HepG2 (cell line): ENCODE measurements around the gene SCGB2B2. TPM values are rescaled to one million over a fixed set of nuclear protein-coding genes. Genes with fewer than 3 reads are reported as not detected.

Source experiments
- ATAC-seq: fragments of 200-7000 bp; cut with Tn5 transposase; 3 replicates; pipeline ENCODE4 v1.9.1; 2020; ENCODE audit warnings: mild to moderate bottlenecking, moderate library complexity
- BruUV-seq: library from RNA; stranded (reverse); fragments of 400-500 nt; replicated peaks from 2 replicates; lab custom pipeline; 2021; lab: Mats Ljungman, UMichigan
- CTCF ChIA-PET: fragments of 300-600 bp; formaldehyde crosslinking; extraction: SDS; loops from one replicate; lab custom pipeline; 2021; ENCODE audit warnings: low total read pairs, inconsistent platforms, low intra/inter-chr PET ratio; lab: Yijun Ruan, JAX
- POLR2A ChIA-PET: fragments of 350-600 bp; sonication (Branson Sonifier 250); formaldehyde crosslinking; loops from one replicate; lab custom pipeline; 2020; ENCODE audit warnings: antibody characterized with exemption, inconsistent platforms; lab: Yijun Ruan, JAX
- DNase-seq: peaks from one replicate; pipeline ENCODE4 v3.0.0-alpha.2; 2015; ENCODE audit warnings: low spot score
- FAIRE-seq: peaks from 3 replicates; lab custom pipeline; 2011; peaks lifted over from hg19 to GRCh38; lab: Jason Lieb, UNC
- H2AFZ ChIP-seq: one replicate; pipeline ENCODE4 v1.6.1; 2011; ENCODE audit warnings: low read length, inconsistent platforms
- H3K27ac ChIP-seq: fragments of 300-600 bp; 3 replicates; pipeline ENCODE4 v1.8.0; 2011; ENCODE audit warnings: mixed run types, mild to moderate bottlenecking, mixed read lengths, low read length, inconsistent platforms; ENCODE audit not compliant: insufficient read depth; ENCODE audit errors: extremely low read length
- H3K27me3 ChIP-seq, 2 experiments: fragments of 200-600 bp in 1 of 2; 2 replicates in 1 of 2; 3 replicates in 1 of 2; pipeline versions ENCODE4 v1.6.0 to v1.8.0; 2011; ENCODE audit warnings: low read length in 2 of 2, mild to moderate bottlenecking in 2 of 2, moderate library complexity in 2 of 2, inconsistent platforms in 1 of 2; ENCODE audit not compliant: insufficient read depth in 2 of 2, control insufficient read depth in 1 of 2
- H3K36me3 ChIP-seq, 2 experiments: fragments of 200-600 bp in 1 of 2; replicated peaks in 1 of 2; 2 replicates in 1 of 2; 3 replicates in 1 of 2; pipeline versions ENCODE4 v1.5.1 to v1.8.0; 2011; ENCODE audit warnings: low read length in 2 of 2, inconsistent platforms in 1 of 2; ENCODE audit not compliant: insufficient read depth in 2 of 2, control insufficient read depth in 1 of 2
- H3K4me1 ChIP-seq: 2 replicates; pipeline ENCODE4 v1.5.1; 2012; ENCODE audit warnings: low read length, inconsistent platforms; ENCODE audit not compliant: insufficient read depth
- H3K4me2 ChIP-seq: 2 replicates; pipeline ENCODE4 v1.6.0; 2011; ENCODE audit warnings: low read depth, low read length, inconsistent platforms
- H3K4me3 ChIP-seq, 3 experiments: fragments of 200-600 bp in 1 of 3; sonication (generic), shearing (Covaris generic) in 1 of 3; replicated peaks in 1 of 3; 2 replicates each; pipeline ENCODE4 v1.5.1; 2011 to 2016; ENCODE audit warnings: low read length in 3 of 3, inconsistent platforms in 2 of 3, low read depth in 2 of 3, mild to moderate bottlenecking in 2 of 3, control low read depth in 1 of 3, mixed read lengths in 1 of 3; ENCODE audit not compliant: insufficient read depth in 1 of 3
- H3K79me2 ChIP-seq: one replicate; pipeline ENCODE4 v1.6.1; 2011; ENCODE audit warnings: low read length, inconsistent platforms; ENCODE audit not compliant: insufficient read depth
- H3K9ac ChIP-seq: 2 replicates; pipeline ENCODE4 v1.6.0; 2011; ENCODE audit warnings: mild to moderate bottlenecking, low read depth, low read length, inconsistent platforms; ENCODE audit not compliant: insufficient read depth
- H3K9me3 ChIP-seq: 2 replicates; pipeline ENCODE4 v1.5.1; 2012; ENCODE audit warnings: mild to moderate bottlenecking, low read length
- H4K20me1 ChIP-seq: 2 replicates; pipeline ENCODE4 v1.6.0; 2011; ENCODE audit warnings: inconsistent platforms, mild to moderate bottlenecking, low read length, moderate library complexity; ENCODE audit not compliant: insufficient read depth
- CCAR2 ChIP-seq: fragments of 200-400 bp; formaldehyde crosslinking; optimal IDR thresholded peaks from 2 replicates; pipeline ENCODE3; 2018; ENCODE audit warnings: low read depth, mild to moderate bottlenecking, low read length, moderate library complexity
- CREB1 ChIP-seq, 2 experiments: fragments of 450-650 bp in 1 of 2; IDR thresholded peaks; 2 replicates each; pipeline ENCODE4 v1.6.1; 2016 to 2017; ENCODE audit warnings: control low read depth in 1 of 2, mild to moderate bottlenecking in 1 of 2, missing compliant biosample characterization in 1 of 2, missing genetic modification characterization in 1 of 2
- PAF1 ChIP-seq: IDR thresholded peaks from 2 replicates; pipeline ENCODE4 v1.6.1; 2016; ENCODE audit warnings: missing genetic modification reagents, missing compliant biosample characterization
- RBAK ChIP-seq: sonication (generic); formaldehyde crosslinking; IDR thresholded peaks from 2 replicates; pipeline ENCODE4 v1.5.1; 2020; ENCODE audit warnings: mild to moderate bottlenecking, missing genetic modification reagents
- RCOR2 ChIP-seq: IDR thresholded peaks from 2 replicates; pipeline ENCODE4 v1.6.1; 2016; ENCODE audit warnings: missing biosample characterization, missing genetic modification reagents
- SMC3 ChIP-seq: IDR thresholded peaks from 2 replicates; pipeline ENCODE4 v1.6.1; 2011; ENCODE audit warnings: low read length, improper control_type of control experiment
- ZBTB49 ChIP-seq: sonication (generic); formaldehyde crosslinking; IDR thresholded peaks from 2 replicates; pipeline ENCODE4 v1.4.0; 2020; ENCODE audit warnings: missing genetic modification reagents, borderline replicate concordance
- ZMYM3 ChIP-seq: sonication (generic); formaldehyde crosslinking; IDR thresholded peaks from 2 replicates; pipeline ENCODE4 v1.5.1; 2020; ENCODE audit warnings: mild to moderate bottlenecking, missing genetic modification reagents
- ZNF619 ChIP-seq: sonication (generic); formaldehyde crosslinking; IDR thresholded peaks from 2 replicates; pipeline ENCODE4 v1.4.0; 2020; ENCODE audit warnings: mild to moderate bottlenecking, missing genetic modification reagents
- ZNF784 ChIP-seq: sonication (generic); formaldehyde crosslinking; IDR thresholded peaks from 2 replicates; pipeline ENCODE4 v1.5.1; 2020; ENCODE audit warnings: missing genetic modification reagents, mild to moderate bottlenecking, borderline replicate concordance
- WGBS: methylation state at CpG from one replicate; pipeline ENCODE4 v1.1.6; 2017; ENCODE audit warnings: low lambda C conversion rate; 5-methylcytosine and 5-hydroxymethylcytosine counted together
- in situ Hi-C: cut with HindIII; loops from 2 replicates; pipeline ENCODE4 v1.10.0; 2017; ENCODE audit warnings: low pct_unique_long_range_greater_than_20kb; ENCODE audit not compliant: extremely low pct_ligation_motif_present
- intact Hi-C: fragments of 100-400 bp; cut with micrococcal nuclease; formaldehyde crosslinking; loops from one replicate; pipeline ENCODE4 v1.10.0; 2022; ENCODE audit not compliant: unreplicated experiment
- polyA plus RNA-seq, 8 experiments: library from polyadenylated mRNA; depleted of rRNA in 3 of 8; stranded (reverse) in 7 of 8; unstranded in 1 of 8; fragments of >200 nt; fragmentation: Illumina TruSeq in 4 of 8; extraction: Trizol in 4 of 8; gene quantifications; 2 replicates each; pipeline versions ENCODE4 v1.2.1 to v1.2.3, GENCODE V29; 2011 to 2016; ENCODE audit warnings: low read depth in 4 of 8, missing spikeins in 1 of 8, mixed read lengths in 1 of 8; ENCODE audit not compliant: insufficient read depth in 1 of 8
- total RNA-seq, 5 experiments: library from RNA; depleted of rRNA; stranded (reverse); fragments of >200 nt; fragmentation: Illumina TruSeq; extraction: Trizol; gene quantifications; 2 replicates each; pipeline ENCODE4 v1.2.3, GENCODE V29; 2016; ENCODE audit warnings: low read depth in 1 of 5

Gene SCGB2B2
- total and polyA plus RNA-seq, 2 of the 13 experiments (the other 11 are each of a cell fraction or from before 2014, with no cell fraction given), result 0.03 TPM; not detected in 1

GRCh38 chr19:34642241-34642640 lies 34.7 kb downstream of the SCGB2B2 start:
- in situ Hi-C loops, result no loop called here
- ChIA-PET CTCF (interaction anchor here (3.6 kb wide), 1 partner anchor 70 kb away, joined by 45 read pairs; no protein-coding TSS in a partner anchor), POLR2A (no interaction called here)

More at GRCh38 chr19:34642241-34642640, 34.7 kb downstream of the SCGB2B2 start:
- TF ChIP-seq RBAK (CRISPR knock-in tag), result no peak
- no peak for TF ChIP-seq ZBTB49
- no peak for TF ChIP-seq CREB1 (IDR thresholded peaks at IDR 0.05)
- TF ChIP-seq CREB1 (CRISPR knock-in tag; IDR thresholded peaks at IDR 0.05), result no peak
- no peak for TF ChIP-seq CCAR2
- no peak for TF ChIP-seq ZNF619
- no peak for TF ChIP-seq PAF1 (CRISPR knock-in tag)
- no peak for TF ChIP-seq ZMYM3 (CRISPR knock-in tag)
- no peak for TF ChIP-seq RCOR2 (CRISPR knock-in tag)
- TF ChIP-seq SMC3, result no peak
- TF ChIP-seq ZNF784 (CRISPR knock-in tag), result no peak
- Histone ChIP-seq H3K27me3 (no peaks in the 10 kb centered on the region; a peak in 3 of 5 replicates), H3K4me2 (no peak overlapping the region), H3K4me1 (peaks cover 24% of the 10 kb centered on the region), H3K27ac (no peak overlapping the region), H3K9me3 (no peaks in the 10 kb centered on the region), H3K9ac (no peak overlapping the region), H3K4me3 (no peak overlapping the region), H3K36me3 (no peaks in the 10 kb centered on the region), H2AFZ (no peak overlapping the region), H3K79me2 (no peaks in the 10 kb centered on the region), H4K20me1 (no peaks in the 10 kb centered on the region)
- ATAC-seq, result no peak
- DNase-seq, result no peak
- intact Hi-C loops, result no loop called here
- WGBS, result 38% methylated on average over 4 of the region's 4 CpGs
- FAIRE-seq, result no peak
- BruUV-seq, result no TSS peak
